ENCODE data around the gene PRAMEF12.
"Not testable (repeated sequence)": the region's sequence is repeated elsewhere in the genome, so short reads cannot be mapped to it uniquely, and the experiment has no call there.

Gene PRAMEF12

DNA sequence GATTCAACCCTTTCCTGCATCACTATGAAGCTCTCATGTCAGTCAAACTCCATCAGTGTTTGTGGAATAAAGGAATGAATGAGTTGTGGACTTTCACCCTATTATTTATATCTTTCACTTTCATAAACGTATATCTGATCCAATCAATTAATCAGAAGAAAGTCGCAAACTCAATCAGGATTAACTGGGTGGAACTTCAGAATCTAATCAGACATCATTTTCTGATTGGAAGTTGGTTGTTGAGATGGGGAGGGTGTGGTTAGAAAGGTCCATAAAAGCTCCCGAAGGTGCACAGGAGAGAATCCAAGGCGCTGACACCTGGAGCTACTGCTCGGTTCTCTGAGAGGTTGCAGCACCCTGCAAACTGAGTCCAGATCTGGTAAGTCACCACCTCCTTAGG is at the start of gene PRAMEF12:
TSS of gene PRAMEF12 (plus strand) at position 301 of the 400 bp plus-strand sequence. CDS start 1,130 bp downstream, outside the sequence.
- no peak within 1 kb of the TSS for H3K4me3 ChIP-seq (ENCODE audit: control insufficient read depth, low read depth, low read length)
- DNase-seq (ENCODE audit: low read depth), result no peak
- TF ChIP-seq, protein P1, sequence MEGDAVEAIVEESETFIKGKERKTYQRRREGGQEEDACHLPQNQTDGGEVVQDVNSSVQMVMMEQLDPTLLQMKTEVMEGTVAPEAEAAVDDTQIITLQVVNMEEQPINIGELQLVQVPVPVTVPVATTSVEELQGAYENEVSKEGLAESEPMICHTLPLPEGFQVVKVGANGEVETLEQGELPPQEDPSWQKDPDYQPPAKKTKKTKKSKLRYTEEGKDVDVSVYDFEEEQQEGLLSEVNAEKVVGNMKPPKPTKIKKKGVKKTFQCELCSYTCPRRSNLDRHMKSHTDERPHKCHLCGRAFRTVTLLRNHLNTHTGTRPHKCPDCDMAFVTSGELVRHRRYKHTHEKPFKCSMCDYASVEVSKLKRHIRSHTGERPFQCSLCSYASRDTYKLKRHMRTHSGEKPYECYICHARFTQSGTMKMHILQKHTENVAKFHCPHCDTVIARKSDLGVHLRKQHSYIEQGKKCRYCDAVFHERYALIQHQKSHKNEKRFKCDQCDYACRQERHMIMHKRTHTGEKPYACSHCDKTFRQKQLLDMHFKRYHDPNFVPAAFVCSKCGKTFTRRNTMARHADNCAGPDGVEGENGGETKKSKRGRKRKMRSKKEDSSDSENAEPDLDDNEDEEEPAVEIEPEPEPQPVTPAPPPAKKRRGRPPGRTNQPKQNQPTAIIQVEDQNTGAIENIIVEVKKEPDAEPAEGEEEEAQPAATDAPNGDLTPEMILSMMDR (conservative IDR thresholded peaks at IDR 0.05; ENCODE audit: control insufficient read depth, insufficient read depth, low read depth, low read length), result no peak

DNA sequence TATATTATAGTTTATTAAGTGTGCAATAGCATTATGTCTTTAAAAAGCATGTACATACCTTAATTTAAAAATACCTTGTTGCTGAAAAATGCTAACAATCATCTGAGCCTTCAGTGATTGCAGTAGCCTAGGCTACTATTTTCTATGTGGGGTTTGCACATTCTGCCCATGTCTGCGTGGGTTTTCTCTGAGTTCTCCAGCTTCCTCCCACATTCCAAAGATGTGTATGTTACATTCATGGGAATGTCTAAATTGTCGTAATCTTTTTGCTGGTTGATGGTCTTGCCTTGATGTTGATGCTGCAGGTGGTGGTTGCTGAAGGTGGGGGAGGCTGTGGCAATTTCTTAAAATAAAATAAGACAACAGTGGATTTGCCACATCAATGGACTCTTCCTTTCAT is 45.1 kb upstream of the PRAMEF12 start:
- no peak overlapping the region for H3K4me3 ChIP-seq (ENCODE audit: control insufficient read depth, low read depth, low read length)
- TF ChIP-seq, protein P1 (conservative IDR thresholded peaks at IDR 0.05; ENCODE audit: control insufficient read depth, insufficient read depth, low read depth, low read length), result no peak
- no peak for DNase-seq (ENCODE audit: low read depth)

DNA sequence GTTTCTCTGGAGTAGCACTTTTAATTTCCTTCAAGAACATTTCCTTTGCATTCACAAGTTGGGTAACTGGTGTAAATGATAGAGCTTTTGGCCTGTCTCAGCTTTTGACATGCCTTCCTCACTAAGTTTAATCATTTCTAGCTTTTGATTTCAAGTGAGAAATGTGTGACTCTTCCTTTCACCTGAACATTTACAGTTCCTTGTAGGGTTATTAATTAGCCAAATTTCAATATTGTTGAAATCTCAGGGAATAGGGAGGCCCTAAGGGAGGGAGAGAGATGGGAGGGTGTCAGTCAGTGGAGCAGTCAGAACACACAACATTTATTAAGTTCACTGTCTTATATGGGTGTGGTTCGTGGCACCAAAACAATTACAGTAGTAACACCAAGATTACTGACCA is 43.4 kb upstream of the PRAMEF12 start:
- TF ChIP-seq, protein P1 (conservative IDR thresholded peaks at IDR 0.05; ENCODE audit: control insufficient read depth, insufficient read depth, low read depth, low read length), result no peak
- no peak overlapping the region for H3K4me3 ChIP-seq (ENCODE audit: control insufficient read depth, low read depth, low read length)
- DNase-seq (ENCODE audit: low read depth), result no peak

DNA sequence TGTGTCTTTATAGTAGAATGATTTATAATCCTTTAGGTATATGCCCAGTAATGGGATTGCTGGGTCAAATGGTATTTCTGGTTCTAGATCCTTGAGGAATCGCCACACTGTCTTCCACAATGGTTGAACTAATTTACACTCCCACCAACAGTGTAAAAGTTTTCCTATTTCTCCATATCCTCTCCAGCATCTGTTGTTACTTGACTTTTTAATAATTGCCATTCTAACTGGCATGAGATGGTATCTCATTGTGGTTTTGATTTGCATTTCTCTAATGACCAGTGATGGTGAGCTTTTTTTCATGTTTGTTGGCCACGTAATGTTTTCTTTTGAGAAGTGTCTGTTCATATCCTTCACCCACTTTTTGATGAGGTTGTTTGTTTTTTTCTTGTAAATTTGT is 42.5 kb upstream of the PRAMEF12 start:
- H3K4me3 ChIP-seq (ENCODE audit: control insufficient read depth, low read depth, low read length), result not testable (repeated sequence)

DNA sequence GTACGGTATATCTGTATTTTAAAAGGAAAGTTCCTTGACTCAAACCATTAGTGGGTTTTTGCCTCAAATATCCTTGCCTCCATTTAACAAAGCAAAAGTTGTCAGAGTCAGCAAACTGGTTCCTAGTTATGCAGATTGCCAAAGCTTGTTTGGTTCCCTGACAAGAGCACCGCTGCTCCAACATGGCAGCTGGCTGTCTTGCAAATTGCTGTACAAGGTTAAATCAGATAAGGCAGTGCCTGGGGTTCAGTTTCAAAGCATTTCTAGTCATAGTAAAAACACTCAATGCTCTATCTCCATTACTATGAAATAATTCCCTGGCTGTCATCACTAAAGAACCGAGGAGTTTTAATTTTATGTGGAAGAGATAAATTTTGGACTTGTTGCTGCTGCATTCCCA is 38.9 kb upstream of the PRAMEF12 start:
- TF ChIP-seq, protein P1 (conservative IDR thresholded peaks at IDR 0.05; ENCODE audit: control insufficient read depth, insufficient read depth, low read depth, low read length), result no peak
- DNase-seq (ENCODE audit: low read depth), result no peak

More for the DNA sequence above, 42.5 kb upstream of the PRAMEF12 start:
- not testable (repeated sequence) for DNase-seq (ENCODE audit: low read depth)

DNA sequence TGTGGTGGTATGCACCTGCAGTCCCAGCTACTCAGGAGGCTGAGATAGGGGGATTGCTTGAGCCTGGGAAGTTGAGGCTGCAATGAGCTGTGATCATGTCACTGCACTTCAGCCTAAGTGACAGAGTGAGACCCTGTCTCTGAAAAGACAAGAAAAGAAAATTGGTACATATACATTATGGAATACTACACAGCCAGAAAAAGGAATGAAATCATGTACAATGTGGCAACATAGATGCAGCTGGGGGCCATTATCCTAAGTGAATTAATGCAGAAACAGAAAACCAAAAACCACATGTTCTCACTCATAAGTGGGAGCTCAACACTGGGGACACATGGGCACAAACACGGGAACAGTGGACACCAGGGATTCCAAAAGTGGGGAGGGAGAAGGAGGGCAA is 34.6 kb upstream of the PRAMEF12 start:
- no peak overlapping the region for H3K4me3 ChIP-seq (ENCODE audit: control insufficient read depth, low read depth, low read length)
- TF ChIP-seq, protein P1 (conservative IDR thresholded peaks at IDR 0.05; ENCODE audit: control insufficient read depth, insufficient read depth, low read depth, low read length), result no peak
- DNase-seq (ENCODE audit: low read depth), result no peak

More for the DNA sequence above, 38.9 kb upstream of the PRAMEF12 start:
- no peak overlapping the region for H3K4me3 ChIP-seq (ENCODE audit: control insufficient read depth, low read depth, low read length)

DNA sequence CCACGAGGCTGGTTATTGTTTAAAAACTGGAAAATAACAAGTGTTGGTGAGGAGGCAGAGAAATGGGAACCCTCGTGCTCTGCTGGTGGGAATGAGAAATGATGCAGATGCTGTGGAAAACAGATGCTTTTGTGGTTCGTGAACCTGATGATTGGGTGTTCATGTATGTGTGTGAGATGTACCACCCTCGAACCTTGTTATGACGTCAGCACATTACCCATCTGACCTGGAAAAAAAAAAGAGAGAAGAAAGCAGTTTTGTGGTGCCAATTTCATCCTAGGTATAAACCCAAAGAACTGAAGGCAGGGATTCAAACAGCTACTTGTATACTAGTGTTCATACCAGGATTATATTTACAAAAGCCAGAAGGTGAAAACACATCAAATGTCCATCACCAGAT is 33.9 kb upstream of the PRAMEF12 start:
- DNase-seq (ENCODE audit: low read depth), result no peak
- TF ChIP-seq, protein P1 (conservative IDR thresholded peaks at IDR 0.05; ENCODE audit: control insufficient read depth, insufficient read depth, low read depth, low read length), result no peak
- H3K4me3 ChIP-seq (ENCODE audit: control insufficient read depth, low read depth, low read length), result no peak overlapping the region

All from fibroblast of mammary gland (primary cell).